Osteocyte (in vitro differentiated cells): ENCODE measurements around the gene CREB5. TPM values are rescaled to one million over a fixed set of nuclear protein-coding genes. Genes with fewer than 3 reads are reported as not detected.
"Not testable (repeated sequence)": the region's sequence is repeated elsewhere in the genome, so short reads cannot be mapped to it uniquely, and the experiment has no call there.

Experiments used
- DNase-seq: peaks from one replicate; pipeline ENCODE4 v3.0.0; 2021; ENCODE audit warnings: mixed read lengths; ENCODE audit not compliant: unreplicated experiment; ENCODE audit errors: extremely low spot score
- H3K27ac Mint-ChIP-seq: one replicate; pipeline ENCODE4 v1.8.0; 2021; ENCODE audit warnings: mild to moderate bottlenecking, mixed read lengths; ENCODE audit not compliant: unreplicated experiment
- H3K27me3 Mint-ChIP-seq: one replicate; pipeline ENCODE4 v1.8.0; 2021; ENCODE audit warnings: mixed read lengths; ENCODE audit not compliant: unreplicated experiment
- H3K36me3 Mint-ChIP-seq: one replicate; pipeline ENCODE4 v1.8.0; 2021; ENCODE audit warnings: mixed read lengths; ENCODE audit not compliant: unreplicated experiment
- H3K4me1 Mint-ChIP-seq: one replicate; pipeline ENCODE4 v1.8.0; 2021; ENCODE audit warnings: mixed read lengths; ENCODE audit not compliant: unreplicated experiment
- H3K4me3 Mint-ChIP-seq: one replicate; pipeline ENCODE4 v1.8.0; 2021; ENCODE audit warnings: mild to moderate bottlenecking, moderate library complexity, mixed read lengths; ENCODE audit not compliant: unreplicated experiment
- H3K9me3 Mint-ChIP-seq: one replicate; pipeline ENCODE4 v1.8.0; 2021; ENCODE audit warnings: mixed read lengths; ENCODE audit not compliant: unreplicated experiment
- total RNA-seq: library from RNA; stranded (reverse); gene quantifications from 2 replicates; pipeline ENCODE4 v1.2.1, GENCODE V29; 2021
- TF ChIP-seq, protein P1 (sequence below): fragments of 200-600 bp; sonication (generic); IDR thresholded peaks from 2 replicates; pipeline ENCODE4 v1.5.0; 2021; ENCODE audit warnings: antibody characterized with exemption, mild to moderate bottlenecking, moderate library complexity

The CREB5 gene
- total RNA-seq, 1 donor from 2014 or later: 7.5 TPM

DNA sequence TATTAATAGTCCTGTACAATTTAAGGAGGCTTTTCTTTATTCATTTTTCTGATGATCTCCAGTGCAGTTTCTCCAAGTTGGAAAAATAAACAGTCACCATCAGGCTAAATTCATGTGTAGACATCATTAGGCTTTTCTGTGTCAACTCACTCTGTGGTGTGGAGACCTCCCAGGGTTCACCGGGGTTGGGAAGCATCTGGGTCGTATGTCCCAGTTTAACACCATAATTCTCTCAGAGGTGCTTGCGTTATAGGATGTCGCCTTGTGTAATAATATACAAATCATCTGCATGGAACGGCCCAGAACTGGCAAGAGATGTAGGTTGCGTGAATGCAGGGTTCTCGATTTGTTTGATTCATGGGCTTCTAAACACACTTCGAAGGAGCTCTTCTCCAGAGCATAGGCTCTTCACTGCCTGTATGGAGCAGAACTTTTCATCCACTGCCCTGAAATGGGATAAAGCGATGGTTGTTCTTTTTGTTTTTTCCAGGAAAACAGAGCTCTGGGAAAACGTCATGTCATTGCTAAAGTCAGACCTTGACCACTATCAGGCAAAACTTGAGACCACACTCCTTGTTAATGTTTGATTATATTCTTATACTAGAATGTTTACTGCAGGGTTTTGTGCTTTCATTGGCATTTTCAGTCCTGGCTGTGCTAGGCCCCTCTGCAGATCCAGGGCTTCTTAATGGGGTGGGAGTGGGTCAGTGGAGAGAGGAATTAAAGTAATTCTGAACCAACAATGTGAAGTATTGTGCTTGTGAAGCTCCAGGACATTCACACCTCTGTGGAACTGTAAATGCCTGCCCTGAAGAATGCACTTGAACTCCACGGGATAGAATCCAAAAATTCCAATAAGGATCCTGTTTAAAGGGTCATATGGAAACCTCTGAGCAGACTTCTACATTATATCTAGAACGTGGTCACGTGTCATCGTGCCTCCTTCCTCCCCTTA is 373.0 kb downstream of the CREB5 start:
- DNase-seq: no peak
- no peaks in the 10 kb centered on the region for H3K27me3 Mint-ChIP-seq
- no peaks in the 10 kb centered on the region for H3K9me3 Mint-ChIP-seq
- H3K4me3 Mint-ChIP-seq: no peak overlapping the region
- no peak overlapping the region for H3K27ac Mint-ChIP-seq
- TF ChIP-seq, protein P1, sequence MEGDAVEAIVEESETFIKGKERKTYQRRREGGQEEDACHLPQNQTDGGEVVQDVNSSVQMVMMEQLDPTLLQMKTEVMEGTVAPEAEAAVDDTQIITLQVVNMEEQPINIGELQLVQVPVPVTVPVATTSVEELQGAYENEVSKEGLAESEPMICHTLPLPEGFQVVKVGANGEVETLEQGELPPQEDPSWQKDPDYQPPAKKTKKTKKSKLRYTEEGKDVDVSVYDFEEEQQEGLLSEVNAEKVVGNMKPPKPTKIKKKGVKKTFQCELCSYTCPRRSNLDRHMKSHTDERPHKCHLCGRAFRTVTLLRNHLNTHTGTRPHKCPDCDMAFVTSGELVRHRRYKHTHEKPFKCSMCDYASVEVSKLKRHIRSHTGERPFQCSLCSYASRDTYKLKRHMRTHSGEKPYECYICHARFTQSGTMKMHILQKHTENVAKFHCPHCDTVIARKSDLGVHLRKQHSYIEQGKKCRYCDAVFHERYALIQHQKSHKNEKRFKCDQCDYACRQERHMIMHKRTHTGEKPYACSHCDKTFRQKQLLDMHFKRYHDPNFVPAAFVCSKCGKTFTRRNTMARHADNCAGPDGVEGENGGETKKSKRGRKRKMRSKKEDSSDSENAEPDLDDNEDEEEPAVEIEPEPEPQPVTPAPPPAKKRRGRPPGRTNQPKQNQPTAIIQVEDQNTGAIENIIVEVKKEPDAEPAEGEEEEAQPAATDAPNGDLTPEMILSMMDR: no peak
- H3K36me3 Mint-ChIP-seq: no peaks in the 10 kb centered on the region
- H3K4me1 Mint-ChIP-seq: peaks cover 11% of the 10 kb centered on the region

DNA sequence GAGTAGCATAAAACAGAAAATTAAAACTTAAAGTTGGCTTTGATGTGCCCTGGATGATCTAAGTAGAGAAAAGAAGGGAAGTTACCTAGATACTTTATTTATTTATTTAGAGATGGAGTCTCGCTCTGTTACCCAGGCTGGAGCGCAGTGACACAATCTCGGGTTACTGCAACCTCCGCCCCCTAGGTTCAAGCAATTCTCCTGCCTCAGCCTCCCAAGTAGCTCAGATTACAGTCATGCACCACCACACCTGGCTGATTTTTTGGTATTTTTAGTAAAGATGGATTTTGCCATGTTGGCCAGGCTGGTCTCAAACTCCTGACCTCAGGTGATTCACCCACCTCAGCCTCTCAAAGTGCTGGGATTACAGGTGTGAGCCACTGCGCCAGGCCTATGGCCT is 373.8 kb downstream of the CREB5 start:
- not testable (repeated sequence) for H3K36me3 Mint-ChIP-seq, H3K4me3 Mint-ChIP-seq, H3K9me3 Mint-ChIP-seq, DNase-seq, H3K27me3 Mint-ChIP-seq, H3K27ac Mint-ChIP-seq
- H3K4me1 Mint-ChIP-seq: peaks cover 11% of the 10 kb centered on the region

- H3K27me3 Mint-ChIP-seq: no peaks in the 10 kb centered on the region
- H3K9me3 Mint-ChIP-seq: no peaks in the 10 kb centered on the region
- no peak overlapping the region for H3K27ac Mint-ChIP-seq
- no peaks in the 10 kb centered on the region for H3K36me3 Mint-ChIP-seq
- H3K4me3 Mint-ChIP-seq: no peak overlapping the region
- peaks cover 11% of the 10 kb centered on the region for H3K4me1 Mint-ChIP-seq
- DNase-seq: no peak
- TF ChIP-seq, protein P1: no peak
Observed at GRCh38 chr7:28787106-28787505, 374.8 kb downstream of the CREB5 start.

DNA sequence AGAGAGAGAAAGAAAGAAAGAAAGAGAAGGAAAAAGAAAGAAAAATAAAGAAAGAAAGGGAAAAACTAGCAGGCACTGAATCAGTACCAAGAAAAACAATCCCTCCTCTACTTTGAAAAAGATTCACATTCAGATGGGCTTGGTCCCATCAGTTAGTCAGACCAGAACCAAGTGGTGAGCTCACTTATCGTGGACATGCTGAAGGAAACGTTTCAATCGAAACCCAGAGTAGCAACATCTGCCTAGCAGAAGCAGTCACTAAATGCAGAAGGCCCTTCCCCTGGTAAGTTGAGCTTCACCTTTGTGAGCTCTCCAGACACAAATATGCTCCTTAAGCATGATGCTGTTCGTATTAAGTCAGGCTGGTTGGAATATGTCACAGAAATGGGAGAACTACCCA is 378.1 kb downstream of the CREB5 start:
- TF ChIP-seq, protein P1: no peak
- H3K36me3 Mint-ChIP-seq: no peaks in the 10 kb centered on the region
- no peak overlapping the region for H3K4me3 Mint-ChIP-seq
- H3K4me1 Mint-ChIP-seq: no peaks in the 10 kb centered on the region
- no peak for DNase-seq
- H3K27me3 Mint-ChIP-seq: no peaks in the 10 kb centered on the region
- H3K27ac Mint-ChIP-seq: no peak overlapping the region
- no peaks in the 10 kb centered on the region for H3K9me3 Mint-ChIP-seq

DNA sequence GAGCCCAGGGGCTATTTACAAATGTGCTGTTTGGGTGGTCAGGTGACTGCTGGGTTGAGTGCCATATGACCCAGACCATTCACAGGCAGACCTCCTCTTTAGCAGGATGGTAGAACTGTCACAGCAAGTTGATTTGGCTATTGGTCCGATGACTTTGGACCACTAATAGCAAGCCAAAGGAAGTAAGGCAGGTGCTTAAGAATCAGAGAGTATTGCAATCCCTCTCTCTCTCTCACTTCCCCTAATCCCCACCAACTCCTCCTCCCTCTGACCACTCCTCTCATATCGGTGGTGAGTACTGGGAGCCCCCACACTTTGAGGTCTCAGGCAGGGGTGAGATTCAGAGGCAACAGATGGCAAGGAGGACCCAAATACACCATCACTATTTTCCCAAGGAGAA is 380.5 kb downstream of the CREB5 start:
- Mint-ChIP-seq H3K36me3 (no peaks in the 10 kb centered on the region), H3K4me1 (no peaks in the 10 kb centered on the region), H3K9me3 (no peaks in the 10 kb centered on the region), H3K27me3 (no peaks in the 10 kb centered on the region), H3K27ac (no peak overlapping the region), H3K4me3 (no peak overlapping the region)
- TF ChIP-seq, protein P1: no peak
- DNase-seq: no peak
